Measurements from ENCODE around the gene LIPE.

DNA sequence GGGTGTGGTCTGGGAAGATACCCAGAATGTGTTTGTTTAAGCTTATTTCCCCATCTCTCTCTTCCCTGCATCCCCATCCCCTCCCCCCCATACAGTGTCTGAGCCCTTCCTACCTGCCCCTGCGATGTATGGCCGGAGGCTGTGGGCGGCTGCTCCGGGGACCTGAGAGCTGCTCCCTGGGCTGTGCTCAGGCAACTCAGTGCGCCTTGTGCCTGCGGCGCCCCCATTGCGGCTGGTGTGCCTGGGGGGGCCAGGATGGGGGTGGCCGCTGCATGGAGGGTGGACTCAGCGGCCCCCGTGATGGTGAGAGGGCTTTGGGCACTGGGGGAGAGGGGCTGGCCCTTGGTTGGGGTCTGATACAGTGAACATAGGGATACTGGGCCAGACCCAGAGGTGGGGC is 58.8 kb downstream of the LIPE start:
- TF ChIP-seq TAF1 (IDR thresholded peaks at IDR 0.05; ENCODE audit: low read depth, low read length) (no peak), POLR2AphosphoS5 (IDR thresholded peaks at IDR 0.05; ENCODE audit: low read depth, low read length) (no peak), PAX5 (IDR thresholded peaks at IDR 0.05; ENCODE audit: insufficient read depth, low read length, severe bottlenecking) (no peak), POLR2A (IDR thresholded peaks at IDR 0.05; ENCODE audit: low read depth, low read length) (no peak)

All from GM12891 (cell line).